MCF 10A (cell line): Measurements from ENCODE around the gene NACC2. TPM values are rescaled to one million over a fixed set of nuclear protein-coding genes. Genes with fewer than 3 reads are reported as not detected.

Experiments used
- BruUV-seq: library from RNA; stranded (reverse); fragments of 400-500 nt; replicated peaks from 2 replicates; lab custom pipeline; 2021; lab: Mats Ljungman, UMichigan
- CTCF ChIA-PET: fragments of 300-600 bp; sonication (Branson Sonifier 250); formaldehyde crosslinking; extraction: SDS; loops from one replicate; lab custom pipeline; 2021; ENCODE audit warnings: antibody characterized with exemption, inconsistent platforms; lab: Yijun Ruan, JAX
- POLR2A ChIA-PET: fragments of 300-600, 350-650 bp; sonication (Branson Sonifier 250); formaldehyde crosslinking; extraction: SDS; loops from one replicate; lab custom pipeline; 2020; ENCODE audit warnings: antibody characterized with exemption, inconsistent platforms; lab: Yijun Ruan, JAX
- DNase-seq: peaks from one replicate; pipeline ENCODE4 v3.0.0-alpha.2; 2018; ENCODE audit not compliant: unreplicated experiment
- H3K27ac Mint-ChIP-seq: one replicate; pipeline ENCODE4 v1.8.0; 2022; ENCODE audit warnings: mild to moderate bottlenecking, low read depth, mixed read lengths; ENCODE audit not compliant: unreplicated experiment
- H3K27me3 Mint-ChIP-seq: one replicate; pipeline ENCODE4 v1.8.0; 2022; ENCODE audit warnings: mixed read lengths; ENCODE audit not compliant: insufficient read depth, unreplicated experiment
- H3K36me3 Mint-ChIP-seq: one replicate; pipeline ENCODE4 v1.8.0; 2022; ENCODE audit warnings: mild to moderate bottlenecking, moderate library complexity, mixed read lengths; ENCODE audit not compliant: insufficient read depth, unreplicated experiment
- H3K4me1 Mint-ChIP-seq: one replicate; pipeline ENCODE4 v1.8.0; 2022; ENCODE audit warnings: mixed read lengths; ENCODE audit not compliant: insufficient read depth, unreplicated experiment
- H3K4me3 Mint-ChIP-seq: one replicate; pipeline ENCODE4 v1.8.0; 2022; ENCODE audit warnings: mild to moderate bottlenecking, moderate library complexity, mixed read lengths; ENCODE audit not compliant: unreplicated experiment
- H3K9me3 Mint-ChIP-seq: one replicate; pipeline ENCODE4 v1.8.0; 2022; ENCODE audit warnings: mixed read lengths; ENCODE audit not compliant: unreplicated experiment
- CTCF ChIP-seq: fragments of 200-600 bp; IDR thresholded peaks from one replicate; pipeline ENCODE4 v1.8.0; 2022; ENCODE audit warnings: antibody characterized with exemption, mild to moderate bottlenecking; ENCODE audit not compliant: unreplicated experiment
- intact Hi-C: fragments of 100-400 bp; cut with micrococcal nuclease; formaldehyde crosslinking; loops from 2 replicates; pipeline ENCODE4 v1.14.1; 2022
- total RNA-seq: library from RNA; stranded (reverse); gene quantifications from 2 replicates; pipeline ENCODE4 v1.2.3, GENCODE V29; 2022

Gene NACC2
- total RNA-seq, 1 experiment from 2014 or later, result 16.5 TPM

GRCh38 chr9:136117916-136118319 lies 22.8 kb upstream of the NACC2 start:
- Mint-ChIP-seq H3K36me3 (peaks cover 32% of the 10 kb centered on the region), H3K9me3 (no peaks in the 10 kb centered on the region), H3K27me3 (no peaks in the 10 kb centered on the region), H3K27ac (no peak overlapping the region), H3K4me3 (peak overlapping the region; percentile 73), H3K4me1 (no peaks in the 10 kb centered on the region)
- intact Hi-C loops, result no loop called here
- no peak for DNase-seq
- no peak for TF ChIP-seq CTCF
- BruUV-seq, result TSS peak; percentile 2
- POLR2A ChIA-PET, result interaction anchor here (0.7 to 1.8 kb wide), 9 partner anchors 9 to 166 kb away, joined by 3 to 28 read pairs (median 5); partner anchors contain the start of genes NACC2 and UBAC1
- CTCF ChIA-PET, result interaction anchor here (0.6 to 1.9 kb wide), 5 partner anchors 18 to 151 kb away, joined by 3 to 7 read pairs (median 3); no protein-coding TSS in a partner anchor

DNA sequence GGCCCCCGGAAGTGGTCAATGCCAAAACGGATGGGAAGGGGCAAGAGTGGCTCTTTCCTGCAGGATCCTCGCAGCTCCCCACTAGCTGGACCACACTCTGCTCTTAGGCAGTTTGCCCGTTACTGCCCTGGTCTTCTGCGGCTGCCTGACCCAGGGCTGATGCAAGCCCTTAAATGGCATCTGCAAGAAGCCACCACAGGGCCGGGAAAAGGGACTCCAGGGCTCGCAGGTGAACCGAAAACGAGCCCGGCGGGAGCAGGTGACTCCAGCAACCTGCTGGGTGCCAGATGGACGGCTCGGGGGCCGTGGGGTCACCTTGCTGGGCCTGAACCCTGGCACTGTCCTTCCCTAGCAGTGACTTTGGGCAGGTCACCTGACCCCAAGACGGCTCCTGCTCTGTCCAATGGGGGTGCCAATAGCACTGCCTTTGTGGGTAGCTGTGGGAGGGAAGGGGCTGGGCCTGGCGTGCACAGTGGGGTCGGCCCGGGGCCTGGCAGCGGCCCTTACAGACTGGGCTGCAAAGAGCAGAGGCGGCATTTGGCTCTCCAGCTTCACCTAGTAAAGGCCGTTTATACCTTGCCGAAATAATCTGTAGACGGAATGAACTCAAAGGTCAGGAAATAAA lies 22.3 kb upstream of the NACC2 start:
- TF ChIP-seq CTCF, result no peak
- CTCF ChIA-PET, result interaction anchor here (0.6 to 1.9 kb wide), 5 partner anchors 18 to 151 kb away, joined by 3 to 7 read pairs (median 3); no protein-coding TSS in a partner anchor
- Mint-ChIP-seq H3K27me3 (no peaks in the 10 kb centered on the region), H3K4me1 (peaks cover under 1% of the 10 kb centered on the region), H3K9me3 (no peaks in the 10 kb centered on the region), H3K36me3 (peaks cover 32% of the 10 kb centered on the region), H3K4me3 (peak overlapping the region; percentile 73), H3K27ac (no peak overlapping the region)
- no peak for DNase-seq
- POLR2A ChIA-PET, result interaction anchor here (0.8 to 1.8 kb wide), 8 partner anchors 8 to 166 kb away, joined by 3 to 28 read pairs (median 8); partner anchors contain the start of genes NACC2 and UBAC1
- intact Hi-C loops, result no loop called here
- BruUV-seq, result no TSS peak

GRCh38 chr9:136116360-136117098 lies 21.4 kb upstream of the NACC2 start:
- H3K4me1 Mint-ChIP-seq, result peaks cover 4% of the 10 kb centered on the region
- no peaks in the 10 kb centered on the region for H3K27me3 Mint-ChIP-seq
- POLR2A ChIA-PET, result interaction anchor here (1.7 kb wide), 1 partner anchor 22 kb away, joined by 28 read pairs; the partner anchor contains the start of gene NACC2
- H3K36me3 Mint-ChIP-seq, result peaks cover 32% of the 10 kb centered on the region
- no peak for DNase-seq
- TF ChIP-seq CTCF, result no peak
- no peak overlapping the region for H3K4me3 Mint-ChIP-seq
- intact Hi-C loops, result no loop called here
- BruUV-seq, result no TSS peak
- no peak overlapping the region for H3K27ac Mint-ChIP-seq
- H3K9me3 Mint-ChIP-seq, result no peaks in the 10 kb centered on the region
- CTCF ChIA-PET, result interaction anchor here (0.6 to 1.9 kb wide), 2 partner anchors 150 to 154 kb away, joined by 3 to 7 read pairs; no protein-coding TSS in a partner anchor
